ENCODE results near the gene TRAIP. TPM values are rescaled to one million over a fixed set of nuclear protein-coding genes. Genes with fewer than 3 reads are reported as not detected.
"Not testable (repeated sequence)": the region's sequence is repeated elsewhere in the genome, so short reads cannot be mapped to it uniquely, and the experiment has no call there.

The TRAIP gene
- total RNA-seq, 1 donor from 2014 or later = 25.1 TPM

DNA sequence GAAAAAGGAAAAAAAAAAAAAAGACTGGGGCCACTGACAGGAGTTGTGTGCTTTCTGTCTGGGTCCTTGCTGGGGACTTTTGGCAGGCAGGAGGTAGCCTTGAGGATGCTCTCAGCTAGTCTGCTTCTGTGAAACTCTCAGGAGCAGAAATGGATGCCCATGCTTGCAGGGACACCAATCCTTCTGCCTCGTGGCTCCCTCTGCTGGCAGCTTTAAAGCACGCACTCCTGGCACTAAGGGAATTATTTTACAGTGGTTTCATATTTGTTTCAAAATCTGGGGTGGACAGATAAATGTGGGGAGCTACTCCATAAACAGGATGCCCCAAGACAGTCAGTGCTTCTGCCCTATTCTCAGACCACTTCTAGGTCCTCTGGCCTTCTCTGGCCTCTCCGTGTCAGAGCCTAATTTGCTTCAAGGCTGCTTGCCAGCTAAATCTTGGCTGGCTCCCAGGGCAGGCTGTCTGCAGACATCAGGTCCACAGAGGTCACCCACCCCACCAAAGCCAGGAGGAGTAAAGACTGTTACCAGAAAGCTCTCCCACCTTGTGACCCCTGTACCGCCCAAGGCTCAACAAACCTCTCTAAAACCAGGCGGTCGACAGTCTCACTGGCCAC lies 17.1 kb downstream of the TRAIP start:
- intact Hi-C loops (cut with micrococcal nuclease) = loop anchor here (1.0 kb wide), 7 partner anchors 26 to 300 kb away; partner anchors contain the start of genes AMIGO3, IP6K1 and UBA7

DNA sequence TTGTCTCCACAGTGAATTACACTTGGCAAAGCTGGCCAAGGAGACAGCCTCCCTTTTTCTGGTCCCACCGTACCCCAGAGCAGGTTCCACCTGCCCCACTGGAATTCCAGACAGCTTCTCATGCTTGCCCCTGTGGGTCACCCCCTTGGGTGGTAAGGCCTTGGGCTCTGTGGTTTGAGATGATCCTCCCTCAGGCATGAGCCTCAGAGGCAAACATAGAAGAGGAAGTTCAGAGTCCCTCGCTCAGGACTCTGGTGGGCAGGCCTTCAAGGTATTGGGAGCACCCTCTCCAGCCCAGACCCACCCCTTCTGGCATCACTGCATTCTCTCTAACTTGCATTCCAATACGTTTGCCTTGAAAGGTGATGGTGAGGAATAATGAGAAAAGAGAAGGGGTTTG lies 25.0 kb downstream of the TRAIP start:
- intact Hi-C loops (cut with micrococcal nuclease) = no loop called here

DNA sequence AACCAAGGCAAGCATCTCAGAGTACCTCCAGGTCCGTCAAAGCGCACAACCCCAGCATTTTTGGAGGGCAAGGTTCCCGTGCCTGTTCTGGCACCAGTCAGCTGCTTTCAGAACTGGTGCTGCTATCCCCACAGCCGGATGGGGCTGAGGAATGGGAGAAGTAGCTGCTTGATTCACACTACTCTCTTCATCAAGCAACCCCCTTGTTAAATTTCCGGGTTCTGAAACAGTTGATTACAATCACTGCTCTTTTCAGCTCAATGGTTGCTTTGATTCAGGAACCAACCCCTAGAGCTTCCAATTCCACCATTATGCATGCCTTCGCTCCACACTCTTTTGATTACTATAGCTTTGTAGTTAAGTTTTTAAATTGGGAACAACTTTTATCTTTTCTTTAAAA lies 30.3 kb downstream of the TRAIP start:
- intact Hi-C loops (cut with micrococcal nuclease) = no loop called here

DNA sequence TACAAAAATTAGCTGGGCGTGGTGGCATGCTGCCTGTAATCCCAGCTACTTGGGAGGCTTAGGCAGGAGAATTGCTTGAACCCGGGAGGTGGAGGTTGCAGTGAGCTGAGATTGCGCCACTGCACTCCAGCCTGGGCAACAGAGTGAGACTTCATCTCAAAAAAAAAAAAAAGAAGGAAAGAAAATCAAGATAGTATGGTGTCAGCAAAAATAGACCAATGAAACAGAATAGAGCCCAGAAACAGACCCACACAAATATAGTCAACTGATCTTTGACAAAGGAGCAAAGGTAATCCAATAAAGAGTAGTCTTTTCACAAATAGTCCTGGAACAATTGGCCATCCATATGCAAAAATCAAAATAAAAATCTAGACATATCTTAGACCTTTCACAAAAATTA lies 33.2 kb downstream of the TRAIP start:
- intact Hi-C loops (cut with micrococcal nuclease) = not testable (repeated sequence)

DNA sequence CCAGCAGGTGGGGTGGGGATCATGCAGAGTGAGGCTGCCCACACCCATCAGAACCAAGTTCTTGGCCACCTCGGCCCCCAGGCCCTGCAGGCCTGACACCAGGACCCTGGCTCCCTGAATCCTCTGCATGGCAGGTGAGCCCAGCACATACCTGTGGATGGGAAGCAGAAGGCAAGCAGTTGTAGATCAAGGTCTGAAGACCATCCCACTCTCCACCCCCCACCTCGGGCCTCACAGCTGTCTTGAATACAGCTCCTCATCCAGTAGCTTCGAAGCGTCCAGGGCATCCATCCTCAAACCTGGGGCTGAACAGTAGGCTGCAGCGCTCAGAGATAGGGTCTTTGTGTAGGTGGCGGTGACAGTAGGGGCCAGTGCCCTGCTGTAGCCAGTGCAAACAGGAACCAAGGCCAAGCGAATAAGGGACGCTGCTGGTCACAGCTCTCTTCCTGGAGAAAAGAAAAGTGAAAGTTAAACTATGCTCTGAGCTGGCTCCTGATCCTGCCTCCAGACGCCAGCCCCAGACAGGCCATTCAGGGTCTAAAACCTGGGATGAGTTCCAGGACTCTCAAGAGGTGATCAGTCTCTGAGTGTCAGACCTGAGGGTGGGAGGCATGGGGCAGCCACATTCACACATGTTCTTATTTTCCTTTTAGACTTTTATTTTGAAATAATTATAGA lies 42.7 kb downstream of the TRAIP start, which contains the start of gene UBA7:
UBA7 (minus strand) TSS at position 457 of the 678 bp plus-strand sequence; CDS start at position 291, 166 bp downstream.
- intact Hi-C loops (cut with micrococcal nuclease) = loop anchor here (1.0 kb wide), 3 partner anchors 10 to 27 kb away; partner anchors contain the start of genes INKA1 and IP6K1

DNA sequence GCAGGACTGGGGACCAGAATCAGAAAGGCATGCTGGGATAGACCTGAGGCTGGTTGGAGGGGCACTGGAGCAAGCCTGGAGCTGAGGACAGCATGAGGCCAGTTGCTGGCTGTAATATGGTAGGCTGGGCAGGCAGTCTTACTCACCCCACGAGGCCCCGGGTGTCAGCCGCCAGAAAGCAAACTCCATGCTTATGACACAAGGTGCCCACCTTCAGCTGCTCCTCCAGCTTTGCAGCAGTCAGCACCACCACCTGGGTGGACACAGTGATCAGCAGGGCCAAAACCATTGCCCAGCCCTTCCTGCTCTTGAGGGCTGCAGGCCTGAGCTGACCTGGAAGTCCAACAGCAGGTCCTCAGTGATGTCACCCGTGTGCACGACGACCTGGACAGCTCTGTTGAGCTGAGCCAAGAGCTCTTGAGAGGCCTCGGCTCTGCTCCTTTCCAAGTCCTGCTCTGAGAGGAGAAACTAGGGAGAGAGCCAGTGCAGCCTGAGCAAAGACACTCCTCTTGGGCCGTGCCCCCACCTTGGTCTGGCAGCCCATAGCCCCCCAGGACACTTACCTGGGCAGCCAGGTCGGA lies 43.4 kb downstream of the TRAIP start:
- intact Hi-C loops (cut with micrococcal nuclease) = loop anchor here (1.0 kb wide), 3 partner anchors 10 to 27 kb away; partner anchors contain the start of genes INKA1 and IP6K1

DNA sequence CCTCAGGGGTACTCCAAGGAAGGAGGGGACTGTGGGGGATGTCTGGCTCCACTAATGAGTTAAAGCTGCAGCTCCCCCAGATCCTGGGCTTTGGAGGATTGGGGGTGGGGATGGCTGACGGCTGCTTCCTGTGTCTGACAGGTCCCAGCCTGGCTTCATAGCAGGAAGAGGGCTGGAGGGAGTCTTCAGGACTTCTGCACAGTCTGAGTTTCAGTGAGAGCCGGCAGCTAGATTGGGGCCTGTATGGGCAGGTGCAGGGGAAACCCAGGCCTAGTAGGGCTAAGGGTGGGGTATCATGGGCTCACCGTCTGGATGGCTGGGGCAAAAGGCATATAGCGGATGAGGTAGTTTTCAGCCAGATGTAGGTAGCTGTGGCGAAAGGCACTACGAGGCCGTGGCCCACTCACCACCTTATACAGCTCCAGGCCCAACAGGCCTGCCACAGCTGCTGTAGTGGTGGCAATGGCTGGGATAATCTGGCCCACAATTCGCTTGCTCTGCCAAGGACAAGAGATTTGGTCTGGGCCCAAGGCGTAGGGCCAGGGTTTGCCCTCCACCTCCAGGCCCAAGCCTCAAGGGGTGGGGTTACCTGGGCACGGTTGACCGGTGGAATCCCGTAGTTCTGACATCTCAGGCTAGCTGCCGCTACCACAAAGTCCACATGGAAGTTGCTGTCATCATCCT lies 48.8 kb downstream of the TRAIP start:
- intact Hi-C loops (cut with micrococcal nuclease) = no loop called here

DNA sequence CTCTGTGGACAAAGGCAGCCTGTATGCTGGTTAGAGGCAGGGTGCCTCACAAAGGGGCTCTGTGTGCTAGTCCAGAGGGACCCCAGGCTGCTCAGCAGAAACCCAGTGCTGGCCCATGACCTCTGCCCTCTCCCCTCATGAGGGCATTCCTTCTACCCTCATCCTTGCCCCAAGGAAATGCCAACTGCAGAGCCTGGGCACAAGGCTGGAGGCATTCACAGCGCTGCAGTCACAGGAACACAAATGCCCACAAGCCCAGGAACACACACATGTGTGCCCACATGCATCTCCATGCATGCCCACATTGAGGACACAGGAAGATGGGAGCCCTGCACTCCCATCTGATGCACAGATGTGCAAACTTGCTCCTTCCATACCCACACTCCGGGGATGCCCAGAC lies 49.5 kb downstream of the TRAIP start:
- intact Hi-C loops (cut with micrococcal nuclease) = no loop called here

DNA sequence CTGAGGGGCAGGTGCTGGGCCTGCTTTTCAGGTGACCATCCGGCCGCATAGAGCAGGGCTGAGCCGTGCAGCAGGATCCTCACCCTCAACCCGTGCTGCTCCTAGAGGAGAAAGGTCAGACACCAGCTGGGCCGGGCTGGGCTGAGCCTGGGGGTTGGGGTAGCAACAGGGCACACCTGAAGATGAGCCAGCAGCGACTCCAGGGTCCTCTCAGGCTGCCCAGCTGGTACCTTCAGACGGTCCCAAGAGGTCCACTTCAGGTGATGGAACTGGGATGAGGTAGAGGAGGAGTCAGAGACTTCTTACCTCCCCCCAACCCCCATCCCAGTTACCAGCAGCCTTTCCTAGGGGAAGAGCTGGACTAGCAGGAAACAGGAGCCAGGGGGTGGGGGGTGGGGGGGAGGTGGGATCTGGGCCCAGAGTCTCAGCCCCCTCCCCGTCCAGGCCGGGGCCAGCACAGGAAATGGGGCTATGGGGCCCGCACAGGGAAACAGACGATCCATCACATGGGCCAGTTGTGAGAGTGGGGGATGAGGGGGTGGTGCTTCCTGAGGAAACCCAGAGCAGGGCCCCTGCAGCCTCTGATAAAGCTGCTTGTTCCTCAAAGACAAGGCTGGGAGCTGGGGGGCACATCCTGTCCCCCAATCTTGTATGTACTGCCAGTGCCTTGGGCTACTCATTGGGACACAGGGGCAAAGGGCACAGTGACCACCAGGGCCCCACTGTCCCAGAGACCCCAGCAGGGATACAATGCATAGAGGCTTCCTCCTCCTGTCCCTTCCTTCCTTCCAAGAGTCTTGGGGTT lies 50.3 kb downstream of the TRAIP start:
- intact Hi-C loops (cut with micrococcal nuclease) = no loop called here

DNA sequence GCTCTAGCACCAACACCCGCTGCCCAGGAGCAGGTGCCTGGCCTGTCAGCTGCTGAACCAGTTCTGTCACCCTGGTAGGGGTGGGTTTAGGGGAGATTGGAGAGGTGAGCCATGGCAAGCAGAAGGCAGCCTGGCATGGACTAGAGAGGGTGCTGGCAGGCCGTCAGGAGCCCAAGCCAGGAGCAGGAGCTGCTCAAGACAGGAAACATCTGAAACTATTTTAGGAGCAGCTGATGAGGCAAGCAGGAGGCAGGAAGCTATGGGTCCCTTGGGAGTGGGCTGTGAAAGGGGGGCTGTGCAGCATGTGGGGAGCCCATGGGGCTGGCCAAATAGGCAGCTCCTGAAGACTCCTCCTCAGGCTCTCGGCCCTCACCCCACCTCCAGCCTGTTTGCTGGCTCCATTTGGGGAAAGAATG lies 51.0 kb downstream of the TRAIP start:
- intact Hi-C loops (cut with micrococcal nuclease) = no loop called here

DNA sequence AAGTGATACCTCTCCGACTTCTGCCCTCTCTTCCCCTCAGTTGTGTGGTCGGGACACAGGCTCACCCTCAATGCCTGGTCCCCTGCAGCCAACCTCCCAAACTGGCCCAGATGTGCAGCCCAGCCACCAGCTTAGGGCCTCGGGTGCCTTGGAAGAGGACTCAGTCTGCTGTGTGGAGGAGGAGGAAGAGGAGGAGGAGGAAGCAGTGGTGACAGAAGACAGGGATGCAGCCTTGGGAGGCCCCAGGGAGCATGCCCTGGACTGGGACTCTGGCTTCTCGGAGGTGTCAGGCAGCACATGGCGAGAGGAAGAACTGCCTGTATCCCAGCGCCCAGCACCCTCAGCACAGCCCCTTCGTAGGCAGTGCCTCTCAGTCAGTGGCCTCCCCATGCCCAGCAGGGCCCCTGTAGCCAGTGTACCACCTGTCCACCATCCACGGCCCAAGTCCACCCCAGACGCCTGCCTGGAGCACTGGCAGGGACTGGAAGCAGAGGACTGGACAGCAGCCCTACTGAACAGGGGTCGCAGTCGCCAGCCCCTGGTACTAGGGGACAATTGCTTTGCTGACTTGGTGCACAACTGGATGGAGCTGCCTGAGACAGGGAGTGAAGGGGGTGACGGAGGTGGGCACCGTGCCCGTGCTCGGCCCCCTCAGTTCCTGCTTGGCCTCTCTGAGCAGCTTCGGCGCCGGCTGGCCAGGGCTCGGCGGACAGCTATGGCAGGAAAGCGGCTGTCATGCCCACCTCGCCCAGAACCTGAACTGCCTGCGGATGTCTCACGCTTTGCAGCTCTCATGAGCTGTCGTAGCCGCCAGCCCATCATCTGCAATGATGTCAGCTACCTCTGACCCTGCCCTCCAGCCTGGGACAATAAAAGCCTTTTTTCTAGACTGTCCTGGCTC lies 52.0 kb downstream of the TRAIP start:
- intact Hi-C loops (cut with micrococcal nuclease) = loop anchor here (5.0 kb wide), 1 partner anchor 433 kb away; the partner anchor contains the start of gene GNAI2

DNA sequence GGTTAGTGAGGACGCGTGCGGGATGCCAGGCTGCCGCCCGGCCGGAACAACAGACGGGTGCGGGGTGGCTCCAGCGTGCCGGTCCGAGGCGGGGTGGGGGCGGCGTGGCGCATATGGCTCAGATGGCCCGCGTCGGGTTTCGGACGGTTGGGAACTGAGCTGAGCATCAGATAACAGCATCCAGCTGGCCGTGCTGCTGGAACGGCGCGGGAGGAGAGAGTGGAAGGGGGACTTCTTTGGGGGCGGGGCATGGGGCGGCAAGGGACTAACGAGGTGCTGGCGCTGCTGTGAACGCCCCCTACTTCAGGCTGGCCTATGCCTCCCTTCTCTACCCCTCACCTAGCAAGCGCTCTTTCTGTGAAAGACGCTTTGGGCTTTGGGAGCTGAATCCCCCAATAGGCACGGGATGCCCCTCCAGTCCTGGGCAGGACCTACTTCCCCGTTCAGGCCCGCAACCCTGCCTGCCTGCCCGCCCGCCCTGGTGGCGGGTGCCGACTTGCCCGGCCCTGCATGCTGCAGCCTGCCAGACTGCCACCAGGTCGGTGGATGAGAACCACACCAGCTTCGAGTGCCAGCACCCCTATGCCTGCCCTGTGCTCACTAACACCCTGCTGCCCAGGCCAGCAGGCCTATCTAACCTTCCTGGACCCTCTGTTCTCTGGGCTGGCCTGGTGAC lies 52.8 kb downstream of the TRAIP start:
- intact Hi-C loops (cut with micrococcal nuclease) = loop anchor here (1.0 to 5.0 kb wide), 2 partner anchors 10 to 434 kb away; partner anchors contain the start of genes GNAI2 and UBA7

DNA sequence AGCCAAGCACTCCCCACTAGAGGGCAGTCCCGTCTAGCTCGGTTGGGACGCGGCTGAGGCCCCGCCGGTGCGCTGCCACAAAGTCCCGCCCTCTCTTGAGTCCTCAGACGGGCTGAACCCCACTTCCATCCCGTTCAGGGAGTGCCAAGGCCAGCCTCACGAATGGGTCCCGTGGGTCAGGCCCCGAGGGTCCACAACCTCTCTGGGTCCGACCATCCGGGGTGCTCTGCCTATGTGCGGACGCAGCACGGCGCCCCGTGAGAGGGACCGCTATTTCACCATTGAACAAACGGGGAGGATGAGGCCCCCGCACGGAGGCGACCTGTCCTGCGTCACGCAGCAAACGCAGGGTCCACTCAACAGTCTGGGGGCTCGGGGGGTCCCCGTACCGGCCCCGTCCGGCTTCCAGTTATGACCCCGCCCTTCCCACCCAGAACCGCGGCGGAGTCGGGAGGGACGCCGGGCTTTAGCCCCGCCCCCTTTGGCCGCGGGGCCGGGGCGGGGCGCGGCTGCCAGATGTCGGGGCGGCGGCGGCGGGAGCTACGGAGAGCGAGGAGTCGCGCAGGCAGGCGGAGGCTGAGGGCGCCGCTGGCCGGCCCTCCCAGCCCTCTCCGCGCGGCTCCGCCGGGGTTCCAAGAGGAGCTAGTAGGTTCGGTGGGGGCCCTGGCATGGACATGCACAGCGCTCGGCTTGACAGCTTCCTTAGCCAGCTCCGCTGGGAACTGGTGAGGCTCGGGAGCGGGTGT lies 53.5 kb downstream of the TRAIP start, which contains the start of gene INKA1:
INKA1 (plus strand) TSS at position 543 of the 746 bp plus-strand sequence; CDS start at position 675, 132 bp downstream.
- intact Hi-C loops (cut with micrococcal nuclease) = loop anchor here (1.0 to 5.0 kb wide), 10 partner anchors 10 to 434 kb away; partner anchors contain the start of genes GNAI2, IP6K1, RBM5 and TRAIP

DNA sequence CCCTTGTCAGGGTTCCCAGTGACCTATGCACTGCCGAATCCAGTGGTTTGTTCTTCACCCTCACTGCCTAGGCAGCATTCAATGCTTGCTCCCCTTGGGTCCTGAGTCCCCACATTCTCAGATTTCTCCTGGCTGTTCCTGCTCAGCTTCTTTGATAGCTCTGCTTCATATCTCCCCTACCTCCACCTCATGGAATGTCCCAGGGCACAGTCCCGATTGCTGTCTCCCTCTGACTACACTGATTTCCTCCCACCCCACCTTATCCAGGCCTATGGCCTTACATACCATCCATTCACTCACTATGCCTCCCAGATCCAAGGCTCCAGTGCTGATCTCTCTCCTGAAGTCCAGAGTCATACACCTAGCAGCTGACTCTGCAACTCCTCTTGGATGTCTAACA lies 55.2 kb downstream of the TRAIP start:
- intact Hi-C loops (cut with micrococcal nuclease) = loop anchor here (5.0 kb wide), 1 partner anchor 436 kb away; the partner anchor contains the start of gene GNAI2

DNA sequence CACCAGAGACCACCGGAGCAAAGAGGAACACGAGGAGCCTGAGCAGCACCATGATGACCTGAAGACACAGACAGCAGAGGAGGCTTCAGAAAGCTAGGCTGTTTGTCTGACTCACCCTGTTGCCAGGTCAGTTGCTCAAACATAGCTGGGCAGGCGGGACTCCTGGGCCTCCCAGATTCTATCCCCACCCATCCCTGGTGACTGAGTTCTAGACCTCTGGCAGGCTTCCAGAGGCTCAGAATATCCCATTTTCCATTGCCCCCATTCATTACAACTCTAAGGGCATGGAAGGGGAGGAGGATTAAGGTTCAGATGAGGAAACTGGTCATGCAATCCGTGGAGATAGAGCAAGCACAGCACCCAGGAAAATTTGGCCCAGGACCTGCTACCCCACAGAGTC lies 56.6 kb downstream of the TRAIP start, which contains the start of gene CDHR4:
CDHR4 (minus strand) TSS at position 113 of the 400 bp plus-strand sequence; CDS start at position 52, 61 bp downstream.
- intact Hi-C loops (cut with micrococcal nuclease) = loop anchor here (5.0 kb wide), 1 partner anchor 438 kb away; the partner anchor contains the start of gene GNAI2

DNA sequence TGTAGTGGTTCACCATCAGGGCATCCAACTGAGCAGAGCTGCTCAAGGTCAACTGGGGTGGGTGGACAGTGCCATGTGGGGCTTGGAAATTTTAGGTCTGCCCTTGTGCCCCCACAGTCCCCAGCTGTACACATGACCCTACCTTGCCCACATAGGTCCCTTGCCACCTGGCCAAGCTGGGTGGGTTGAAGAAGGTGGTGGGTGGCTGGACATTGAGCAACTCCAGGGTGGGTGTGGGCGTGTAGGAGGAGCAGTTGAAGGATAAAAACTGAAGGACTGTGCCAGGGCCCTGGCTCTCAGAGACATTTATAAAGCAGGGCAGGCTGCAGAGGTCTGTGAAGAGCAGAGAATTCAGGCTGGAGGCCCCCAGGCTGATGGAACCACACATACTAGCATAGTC lies 57.3 kb downstream of the TRAIP start:
- intact Hi-C loops (cut with micrococcal nuclease) = no loop called here

DNA sequence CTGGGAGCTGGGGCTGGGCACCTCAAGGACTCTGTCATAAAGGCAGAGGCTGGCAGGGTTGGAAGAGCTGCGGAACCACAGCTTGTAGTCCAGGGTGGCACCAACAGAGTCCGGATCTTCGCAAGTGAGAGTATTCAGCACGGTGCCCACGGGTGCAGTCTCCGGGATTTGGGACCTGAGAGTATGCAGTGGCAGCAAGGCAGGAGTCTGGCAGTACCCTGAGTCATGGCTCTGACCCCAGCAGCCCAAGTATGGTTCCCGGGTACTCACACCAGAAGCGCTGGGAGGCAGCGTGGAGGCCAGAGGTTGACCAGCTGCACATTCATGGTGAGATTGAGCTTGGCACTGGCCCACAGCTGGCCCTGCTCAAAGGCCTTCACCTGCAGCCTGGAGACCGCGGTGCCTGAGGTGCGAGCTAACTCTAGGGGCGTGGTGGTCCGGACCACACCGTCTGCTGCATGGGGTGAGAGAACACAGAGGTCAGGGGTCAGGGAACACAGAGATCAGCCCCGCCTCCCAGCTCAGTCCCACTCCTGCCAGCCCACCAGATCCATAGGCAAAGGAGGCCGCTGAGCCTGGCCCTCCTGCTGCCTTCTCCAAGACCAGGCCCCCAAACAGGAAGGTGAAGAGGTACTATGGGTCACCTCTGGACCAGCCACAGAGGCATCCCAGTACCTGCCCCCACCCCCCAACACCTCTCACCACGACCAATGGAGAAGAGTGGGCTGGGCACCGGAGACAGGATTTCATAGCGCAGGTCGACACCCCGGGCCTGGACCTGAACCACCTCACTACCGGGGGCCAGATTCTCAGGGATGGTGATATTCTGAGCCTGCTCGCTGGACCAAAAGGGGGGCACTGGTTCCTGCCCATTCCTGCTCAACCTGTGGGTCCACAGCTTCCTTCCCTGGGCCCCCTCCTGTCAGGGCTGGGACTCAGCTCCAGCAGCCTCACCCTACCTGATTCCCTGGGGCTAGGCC lies 61.1 kb downstream of the TRAIP start:
- intact Hi-C loops (cut with micrococcal nuclease) = no loop called here

All from T-helper 1 cell treated with Interleukin-12 subunit alpha and Interleukin-12 subunit beta and Interleukin-4 antibody, amounts not matched to agents 30 ng/mL and 1 ng/mL, for 36 hours (primary cell).